H7 (cell line): Measurements from ENCODE around the gene FANCC. TPM values are rescaled to one million over a fixed set of nuclear protein-coding genes. Genes with fewer than 3 reads are reported as not detected.
A peak's percentile ranks its signal among the peaks of the same experiment; 100 is the strongest.

Source experiments
- DNase-seq: peaks from one replicate; pipeline ENCODE4 v3.0.0; 2012
- H3K27me3 ChIP-seq: 2 replicates; pipeline ENCODE4 v1.6.0; 2011; ENCODE audit warnings: mild to moderate bottlenecking, low read length; ENCODE audit not compliant: control insufficient read depth, insufficient read depth
- H3K36me3 ChIP-seq: replicated peaks from 2 replicates; pipeline ENCODE4 v1.5.1; 2011; ENCODE audit warnings: low read length; ENCODE audit not compliant: control insufficient read depth, insufficient read depth
- H3K4me3 ChIP-seq: 2 replicates; pipeline ENCODE4 v1.5.1; 2011; ENCODE audit warnings: low read depth, mild to moderate bottlenecking, control low read depth, low read length, moderate library complexity; ENCODE audit not compliant: insufficient read depth
- total RNA-seq: library from RNA; depleted of rRNA; stranded (reverse); fragments of >200 nt; shearing (Covaris generic); gene quantifications from 2 replicates; pipeline ENCODE4 v1.2.3, GENCODE V29; 2014

Gene FANCC
- total RNA-seq, 1 experiment from 2014 or later = 6.7 TPM

GRCh38 chr9:95103281-95103771 lies 214.2 kb downstream of the FANCC start:
- DNase-seq = peak; percentile 84
- no peak overlapping the region for H3K4me3 ChIP-seq
- no peaks in the 10 kb centered on the region for H3K27me3 ChIP-seq
- no peaks in the 10 kb centered on the region; the same call in 1 of the 2 replicates for H3K36me3 ChIP-seq

- DNase-seq = peak; percentile 81
- H3K36me3 ChIP-seq = no peaks in the 10 kb centered on the region; the same call in 1 of the 2 replicates
- no peaks in the 10 kb centered on the region for H3K27me3 ChIP-seq
- H3K4me3 ChIP-seq = no peak overlapping the region
These were observed 214.9 kb downstream of the FANCC start for GRCh38 chr9:95102572-95102971.

- Histone ChIP-seq H3K36me3 (no peaks in the 10 kb centered on the region; the same call in 1 of the 2 replicates), H3K27me3 (no peaks in the 10 kb centered on the region), H3K4me3 (no peak overlapping the region)
- DNase-seq = peak; percentile 27
These were observed 215.5 kb downstream of the FANCC start for GRCh38 chr9:95102001-95102433.

GRCh38 chr9:95101326-95101725 lies 216.2 kb downstream of the FANCC start:
- no peaks in the 10 kb centered on the region; the same call in 1 of the 2 replicates for H3K36me3 ChIP-seq
- no peak for DNase-seq
- H3K4me3 ChIP-seq = no peak overlapping the region
- H3K27me3 ChIP-seq = no peaks in the 10 kb centered on the region

GRCh38 chr9:95100071-95100627 lies 217.4 kb downstream of the FANCC start:
- H3K4me3 ChIP-seq = no peak overlapping the region
- no peaks in the 10 kb centered on the region for H3K27me3 ChIP-seq
- no peaks in the 10 kb centered on the region; the same call in 1 of the 2 replicates for H3K36me3 ChIP-seq
- DNase-seq = no peak

- H3K36me3 ChIP-seq = no peaks in the 10 kb centered on the region; the same call in 1 of the 2 replicates
- no peak overlapping the region for H3K4me3 ChIP-seq
- peak; percentile 51 for DNase-seq
- H3K27me3 ChIP-seq = no peaks in the 10 kb centered on the region
These were observed 218.0 kb downstream of the FANCC start for GRCh38 chr9:95099321-95100070.

GRCh38 chr9:95098391-95098921 lies 219.1 kb downstream of the FANCC start:
- DNase-seq = peak; percentile 52
- Histone ChIP-seq H3K27me3 (no peaks in the 10 kb centered on the region), H3K36me3 (no peaks in the 10 kb centered on the region; the same call in 1 of the 2 replicates), H3K4me3 (no peak overlapping the region)

- Histone ChIP-seq H3K4me3 (no peak overlapping the region), H3K27me3 (no peaks in the 10 kb centered on the region), H3K36me3 (no peaks in the 10 kb centered on the region; the same call in 1 of the 2 replicates)
- no peak for DNase-seq
These were observed 220.2 kb downstream of the FANCC start for GRCh38 chr9:95097279-95097678.

- H3K36me3 ChIP-seq = no peaks in the 10 kb centered on the region; the same call in 1 of the 2 replicates
- DNase-seq = peak; percentile 34
- no peak overlapping the region for H3K4me3 ChIP-seq
- H3K27me3 ChIP-seq = no peaks in the 10 kb centered on the region
These were observed 220.7 kb downstream of the FANCC start for GRCh38 chr9:95096807-95097206.

- Histone ChIP-seq H3K4me3 (no peak overlapping the region), H3K27me3 (no peaks in the 10 kb centered on the region), H3K36me3 (no peaks in the 10 kb centered on the region; the same call in 1 of the 2 replicates)
- DNase-seq = peak; percentile 77
These were observed 221.1 kb downstream of the FANCC start for GRCh38 chr9:95096381-95096780.

GRCh38 chr9:95095641-95096355 lies 221.7 kb downstream of the FANCC start:
- Histone ChIP-seq H3K4me3 (no peak overlapping the region), H3K36me3 (no peaks in the 10 kb centered on the region), H3K27me3 (no peaks in the 10 kb centered on the region)
- DNase-seq = peak; percentile 57

- Histone ChIP-seq H3K4me3 (no peak overlapping the region), H3K27me3 (no peaks in the 10 kb centered on the region), H3K36me3 (no peaks in the 10 kb centered on the region)
- no peak for DNase-seq
These were observed 223.5 kb downstream of the FANCC start for GRCh38 chr9:95094002-95094401.

- no peaks in the 10 kb centered on the region for H3K27me3 ChIP-seq
- no peak overlapping the region for H3K4me3 ChIP-seq
- no peaks in the 10 kb centered on the region for H3K36me3 ChIP-seq
- DNase-seq = no peak
These were observed 223.9 kb downstream of the FANCC start for GRCh38 chr9:95093586-95093985.

GRCh38 chr9:95092262-95093072 lies 225.0 kb downstream of the FANCC start:
- DNase-seq = peak; percentile 84

More at GRCh38 chr9:95092262-95093072, 225.0 kb downstream of the FANCC start:
- Histone ChIP-seq H3K36me3 (no peaks in the 10 kb centered on the region), H3K27me3 (no peaks in the 10 kb centered on the region), H3K4me3 (no peak overlapping the region)
